OCI-LY3 (cell line): ENCODE results near the gene TSPAN14.

Source experiments
- H2AFZ ChIP-seq: fragments of 200-600, 300-600 bp; shearing (Covaris generic); 2 replicates; pipeline ENCODE4 v1.6.0; 2014; ENCODE audit warnings: antibody characterized with exemption, low read depth, low read length
- H3K27ac ChIP-seq: fragments of 200-600, 300-600 bp; sonication (generic); 2 replicates; pipeline ENCODE4 v1.5.1; 2014; ENCODE audit warnings: mild to moderate bottlenecking, low read length, moderate library complexity, mixed read lengths
- H3K27me3 ChIP-seq: fragments of 200-600, 300-600 bp; sonication (generic); 2 replicates; pipeline ENCODE4 v1.6.1; 2014; ENCODE audit warnings: low read depth, low read length, mixed read lengths
- H3K36me3 ChIP-seq: fragments of 200-600, 300-600 bp; sonication (generic); replicated peaks from 2 replicates; pipeline ENCODE3; 2014; ENCODE audit warnings: low read depth, low read length, mixed read lengths
- H3K4me1 ChIP-seq: fragments of 300-600, 200-600 bp; sonication (generic); 2 replicates; pipeline ENCODE4 v1.6.1; 2014; ENCODE audit warnings: low read length, mixed read lengths
- H3K4me2 ChIP-seq: fragments of 200-600, 300-600 bp; sonication (generic); 2 replicates; pipeline ENCODE4 v1.6.1; 2014; ENCODE audit warnings: low read length, mixed read lengths
- H3K4me3 ChIP-seq: fragments of 300-600, 200-600 bp; sonication (generic); 2 replicates; pipeline ENCODE4 v1.5.1; 2014; ENCODE audit warnings: antibody characterized with exemption, mild to moderate bottlenecking, low read length, moderate library complexity
- H3K79me2 ChIP-seq: fragments of 300-600, 200-600 bp; shearing (Covaris generic); 2 replicates; pipeline ENCODE4 v1.6.1; 2014; ENCODE audit warnings: mild to moderate bottlenecking, low read length, mixed read lengths
- H3K9ac ChIP-seq: fragments of 300-600, 200-600 bp; shearing (Covaris generic); 2 replicates; pipeline ENCODE4 v1.6.0; 2014; ENCODE audit warnings: mild to moderate bottlenecking, low read length, moderate library complexity
- H3K9me3 ChIP-seq: fragments of 200-600, 300-600 bp; shearing (Covaris generic); 2 replicates; pipeline ENCODE4 v1.6.1; 2014; ENCODE audit warnings: low read length, mixed read lengths; ENCODE audit not compliant: insufficient read depth
- H4K20me1 ChIP-seq: fragments of 200-600, 300-600 bp; sonication (generic); 2 replicates; pipeline ENCODE4 v1.6.1; 2016; ENCODE audit warnings: low read length, mixed read lengths; ENCODE audit not compliant: insufficient read depth
- CTCF ChIP-seq: fragments of 200-600, 300-600 bp; sonication (generic); IDR thresholded peaks from 2 replicates; pipeline ENCODE4 v1.5.1; 2014; ENCODE audit warnings: antibody characterized with exemption, low read length, low read depth
- EZH2phosphoT487 ChIP-seq: fragments of 200-600 bp; shearing (Covaris generic); IDR thresholded peaks from 2 replicates; pipeline ENCODE4 v1.6.1; 2018; ENCODE audit warnings: antibody characterized with exemption, mixed run types, low read depth

The TSPAN14 gene

GRCh38 chr10:80554050-80554449 is 99.9 kb downstream of the TSPAN14 start:
- no peak overlapping the region for H2AFZ ChIP-seq
- no peaks in the 10 kb centered on the region for H3K9me3 ChIP-seq
- no peaks in the 10 kb centered on the region for H3K36me3 ChIP-seq
- H3K27ac ChIP-seq = no peak overlapping the region
- H3K79me2 ChIP-seq = no peaks in the 10 kb centered on the region
- H3K27me3 ChIP-seq = peaks cover 3% of the 10 kb centered on the region; the same call in 1 of the 2 replicates
- no peak overlapping the region for H3K9ac ChIP-seq
- H3K4me3 ChIP-seq = no peak overlapping the region
- no peak overlapping the region for H3K4me2 ChIP-seq
- TF ChIP-seq CTCF (no peak), EZH2phosphoT487 (no peak)
- H3K4me1 ChIP-seq = no peaks in the 10 kb centered on the region
- H4K20me1 ChIP-seq = no peaks in the 10 kb centered on the region

- Histone ChIP-seq H3K9me3 (no peaks in the 10 kb centered on the region), H3K27ac (no peak overlapping the region), H2AFZ (no peak overlapping the region), H3K4me1 (no peaks in the 10 kb centered on the region), H3K79me2 (no peaks in the 10 kb centered on the region), H3K27me3 (peaks cover 3% of the 10 kb centered on the region; the same call in 1 of the 2 replicates), H3K4me3 (no peak overlapping the region), H3K36me3 (no peaks in the 10 kb centered on the region), H3K4me2 (no peak overlapping the region), H3K9ac (no peak overlapping the region), H4K20me1 (no peaks in the 10 kb centered on the region)
- TF ChIP-seq CTCF (no peak), EZH2phosphoT487 (no peak)
Observed at GRCh38 chr10:80555415-80555814, 101.3 kb downstream of the TSPAN14 start.

- Histone ChIP-seq H3K4me2 (no peak overlapping the region), H3K36me3 (no peaks in the 10 kb centered on the region), H3K79me2 (no peaks in the 10 kb centered on the region), H3K9ac (no peak overlapping the region), H4K20me1 (no peaks in the 10 kb centered on the region), H3K4me3 (no peak overlapping the region), H3K27ac (no peak overlapping the region), H3K4me1 (no peaks in the 10 kb centered on the region), H3K9me3 (no peaks in the 10 kb centered on the region), H3K27me3 (peaks cover 3% of the 10 kb centered on the region; the same call in 1 of the 2 replicates), H2AFZ (no peak overlapping the region)
- no peak for TF ChIP-seq EZH2phosphoT487
- no peak for TF ChIP-seq CTCF
Observed at GRCh38 chr10:80561950-80562349, 107.8 kb downstream of the TSPAN14 start.

- Histone ChIP-seq H3K9ac (no peak overlapping the region), H3K27me3 (peaks cover 9% of the 10 kb centered on the region; the same call in 1 of the 2 replicates)
Observed at GRCh38 chr10:80567292-80567691, 113.2 kb downstream of the TSPAN14 start.

More at GRCh38 chr10:80567292-80567691, 113.2 kb downstream of the TSPAN14 start:
- H3K4me3 ChIP-seq = no peak overlapping the region
- H2AFZ ChIP-seq = no peak overlapping the region
- no peak overlapping the region for H3K4me2 ChIP-seq
- no peak for TF ChIP-seq CTCF
- no peaks in the 10 kb centered on the region for H3K9me3 ChIP-seq
- no peaks in the 10 kb centered on the region for H4K20me1 ChIP-seq
- no peaks in the 10 kb centered on the region for H3K36me3 ChIP-seq
- H3K79me2 ChIP-seq = no peaks in the 10 kb centered on the region
- no peak overlapping the region for H3K27ac ChIP-seq
- H3K4me1 ChIP-seq = no peaks in the 10 kb centered on the region
